Activated naive CD8-positive, alpha-beta T cell treated with anti-CD3 and anti-CD28 coated beads, Interleukin-2, amount 50 U/mL, for 24 hours (primary cell): ENCODE data around the gene MYO5C.
A peak's percentile ranks its signal among the peaks of the same experiment; 100 is the strongest.
"Not testable (repeated sequence)": the region's sequence is repeated elsewhere in the genome, so short reads cannot be mapped to it uniquely, and the experiment has no call there.

Experiments
- ATAC-seq: fragments of 150-1000 bp; cut with Tn5 transposase; one replicate; pipeline ENCODE4 v1.10.0; 2021
- DNase-seq: peaks from one replicate; pipeline ENCODE4 v3.0.0; 2021
- H3K27ac Mint-ChIP-seq: one replicate; pipeline ENCODE4 v1.8.0; 2021; ENCODE audit warnings: mild to moderate bottlenecking, mixed read lengths
- H3K27me3 Mint-ChIP-seq: one replicate; pipeline ENCODE4 v1.8.0; 2021; ENCODE audit warnings: mixed read lengths
- H3K36me3 Mint-ChIP-seq: one replicate; pipeline ENCODE4 v1.8.0; 2021; ENCODE audit warnings: low read depth, mixed read lengths
- H3K4me1 Mint-ChIP-seq: one replicate; pipeline ENCODE4 v1.8.0; 2021; ENCODE audit warnings: mixed read lengths
- H3K4me3 Mint-ChIP-seq: one replicate; pipeline ENCODE4 v1.8.0; 2021; ENCODE audit warnings: mild to moderate bottlenecking, moderate library complexity, mixed read lengths
- H3K9me3 Mint-ChIP-seq: one replicate; pipeline ENCODE4 v1.8.0; 2021; ENCODE audit warnings: mixed read lengths

The MYO5C gene

DNA sequence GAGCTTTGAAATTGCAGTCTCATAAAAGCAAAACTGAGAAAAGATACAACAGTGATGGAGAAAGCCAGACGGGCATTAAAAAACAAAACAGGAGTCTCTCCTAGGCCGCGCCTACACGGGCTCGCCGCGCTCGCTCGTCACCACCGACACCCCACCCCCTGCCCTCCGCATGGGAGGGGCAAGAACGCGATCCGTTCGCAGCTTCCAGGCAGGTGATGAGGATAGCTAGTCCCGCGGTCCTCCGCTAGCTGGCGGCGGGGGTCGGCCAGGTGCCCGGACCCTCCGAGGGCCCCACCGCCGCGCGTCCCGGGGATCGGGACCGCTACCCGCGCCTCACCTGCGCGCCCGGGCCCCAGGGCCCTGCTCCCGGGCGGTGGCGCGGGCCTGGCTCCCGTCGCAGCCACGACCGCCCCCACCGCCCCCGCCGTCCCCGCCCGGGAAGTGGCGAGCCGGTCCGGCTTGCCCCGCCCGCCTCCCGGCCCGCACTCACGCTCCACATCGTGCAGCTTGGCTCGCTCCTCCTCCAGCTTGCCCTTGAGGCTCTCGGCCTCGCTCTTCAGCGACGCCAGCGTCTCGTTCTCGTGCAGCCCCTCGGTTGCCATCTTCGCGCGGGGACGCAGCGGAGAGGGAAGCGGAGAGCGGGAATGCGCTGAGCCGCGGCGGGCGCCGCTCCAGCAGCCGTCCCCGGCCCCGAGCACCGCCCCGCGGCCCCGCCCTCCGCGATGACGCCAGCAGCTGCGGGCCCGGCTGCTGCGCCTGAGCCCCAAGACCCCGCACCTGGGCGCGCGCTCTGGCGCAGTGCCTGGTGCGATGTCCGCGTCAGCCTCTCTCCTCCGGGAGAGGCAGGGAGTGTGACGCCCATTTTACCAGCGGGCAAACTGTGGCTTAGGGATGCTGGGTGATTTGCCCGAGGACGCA, 116.1 kb downstream of the MYO5C start:
- no peaks in the 10 kb centered on the region for H3K27me3 Mint-ChIP-seq
- H3K4me3 Mint-ChIP-seq, result peak overlapping the region; percentile 82
- DNase-seq (peak; percentile 86), ATAC-seq (peak; percentile 91)
- H3K36me3 Mint-ChIP-seq, result no peaks in the 10 kb centered on the region
- H3K4me1 Mint-ChIP-seq, result peaks cover 19% of the 10 kb centered on the region
- peak overlapping the region; percentile 88 for H3K27ac Mint-ChIP-seq
- H3K9me3 Mint-ChIP-seq, result no peaks in the 10 kb centered on the region

DNA sequence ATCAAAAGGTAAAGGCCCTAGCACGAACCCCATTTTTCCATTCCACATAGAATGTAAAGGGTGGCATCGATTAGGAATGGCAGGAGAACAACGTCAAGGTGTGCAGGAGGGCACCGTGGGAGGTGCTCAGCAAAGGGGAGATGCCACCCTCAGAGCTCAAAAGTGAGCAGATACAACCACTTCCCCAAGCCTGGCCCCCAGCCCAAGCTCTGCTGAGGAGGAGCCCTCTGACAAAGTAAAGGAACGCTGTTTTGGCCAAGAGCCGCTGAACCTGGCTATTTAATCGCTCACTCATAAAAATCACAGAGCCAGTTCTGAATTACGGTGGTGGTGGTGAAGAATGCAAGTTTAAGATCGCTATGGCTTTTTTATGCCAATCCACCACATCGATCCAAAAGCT, 116.8 kb downstream of the MYO5C start:
- no peaks in the 10 kb centered on the region for H3K27me3 Mint-ChIP-seq
- H3K36me3 Mint-ChIP-seq, result no peaks in the 10 kb centered on the region
- DNase-seq, result no peak
- peaks cover 19% of the 10 kb centered on the region for H3K4me1 Mint-ChIP-seq
- H3K27ac Mint-ChIP-seq, result peak overlapping the region; percentile 75
- peak overlapping the region; percentile 82 for H3K4me3 Mint-ChIP-seq
- no peak for ATAC-seq
- no peaks in the 10 kb centered on the region for H3K9me3 Mint-ChIP-seq

DNA sequence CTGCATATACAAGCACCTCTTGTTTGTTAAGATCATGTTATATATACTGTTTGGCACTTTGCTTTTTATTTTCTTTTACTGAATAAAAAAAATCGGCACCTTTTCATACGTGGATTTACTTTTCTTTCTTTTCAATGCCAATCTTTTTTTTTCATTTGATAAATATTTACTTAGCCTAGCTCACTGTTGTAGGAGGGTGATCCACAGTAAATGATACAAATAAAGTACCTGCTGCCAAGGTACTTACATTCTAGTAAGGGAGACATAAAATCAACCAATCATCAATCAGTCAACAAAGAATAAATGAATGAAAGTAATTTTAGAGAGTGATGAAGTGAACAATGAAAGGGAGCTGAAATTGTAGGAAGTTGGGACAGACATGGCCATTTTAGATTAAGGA, 122.7 kb downstream of the MYO5C start:
- Mint-ChIP-seq H3K36me3 (peaks cover 4% of the 10 kb centered on the region), H3K27ac (no peak overlapping the region), H3K27me3 (no peaks in the 10 kb centered on the region), H3K4me1 (peaks cover 19% of the 10 kb centered on the region), H3K4me3 (no peak overlapping the region), H3K9me3 (no peaks in the 10 kb centered on the region)
- no peak for DNase-seq
- no peak for ATAC-seq

DNA sequence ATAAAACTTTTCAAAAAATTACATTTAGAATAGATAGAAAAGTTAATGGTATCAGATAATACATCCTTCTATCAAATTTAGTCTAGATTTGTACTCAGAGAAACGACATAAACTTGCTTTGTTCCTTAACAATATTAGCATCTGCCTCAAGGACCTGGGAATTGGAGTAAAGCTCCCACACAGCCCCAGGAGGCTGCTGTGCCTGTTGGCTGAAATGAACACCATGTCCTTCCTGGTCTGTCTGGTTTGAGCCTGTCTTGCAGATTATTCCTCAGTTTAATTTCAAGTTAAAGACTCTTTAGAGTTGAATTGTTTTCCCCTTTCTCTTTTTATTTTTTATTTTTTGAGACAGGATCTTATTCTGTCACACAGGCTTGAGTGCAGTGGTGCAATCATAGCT, 123.8 kb downstream of the MYO5C start:
- peaks cover 23% of the 10 kb centered on the region for H3K4me1 Mint-ChIP-seq
- DNase-seq (no peak), ATAC-seq (no peak)
- no peak overlapping the region for H3K27ac Mint-ChIP-seq
- no peaks in the 10 kb centered on the region for H3K9me3 Mint-ChIP-seq
- H3K4me3 Mint-ChIP-seq, result no peak overlapping the region
- H3K27me3 Mint-ChIP-seq, result no peaks in the 10 kb centered on the region
- H3K36me3 Mint-ChIP-seq, result peaks cover 4% of the 10 kb centered on the region

DNA sequence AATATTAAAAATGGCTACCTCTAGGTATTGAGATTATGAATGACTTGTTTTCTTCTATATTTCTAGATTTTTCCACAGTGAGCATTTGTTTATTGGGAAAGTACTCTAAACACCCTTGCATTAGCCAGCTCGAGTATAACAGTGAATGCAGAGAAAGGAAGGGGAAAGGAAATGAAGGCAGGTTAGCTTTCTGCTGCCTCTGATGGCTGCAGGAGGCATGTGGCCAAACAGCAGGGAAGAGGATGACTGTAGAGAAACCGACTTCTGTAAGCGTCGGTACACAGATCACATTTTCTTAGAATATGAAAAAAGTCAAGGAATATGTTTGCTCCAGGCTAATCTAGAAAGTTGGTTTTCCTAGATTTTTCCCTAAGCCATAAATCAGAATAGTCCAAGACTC, 124.2 kb downstream of the MYO5C start:
- ATAC-seq (peak; percentile 43), DNase-seq (no peak)
- H3K4me1 Mint-ChIP-seq, result peaks cover 26% of the 10 kb centered on the region
- no peaks in the 10 kb centered on the region for H3K27me3 Mint-ChIP-seq
- no peak overlapping the region for H3K27ac Mint-ChIP-seq
- no peaks in the 10 kb centered on the region for H3K9me3 Mint-ChIP-seq
- H3K4me3 Mint-ChIP-seq, result peak overlapping the region; percentile 37
- peaks cover 4% of the 10 kb centered on the region for H3K36me3 Mint-ChIP-seq

DNA sequence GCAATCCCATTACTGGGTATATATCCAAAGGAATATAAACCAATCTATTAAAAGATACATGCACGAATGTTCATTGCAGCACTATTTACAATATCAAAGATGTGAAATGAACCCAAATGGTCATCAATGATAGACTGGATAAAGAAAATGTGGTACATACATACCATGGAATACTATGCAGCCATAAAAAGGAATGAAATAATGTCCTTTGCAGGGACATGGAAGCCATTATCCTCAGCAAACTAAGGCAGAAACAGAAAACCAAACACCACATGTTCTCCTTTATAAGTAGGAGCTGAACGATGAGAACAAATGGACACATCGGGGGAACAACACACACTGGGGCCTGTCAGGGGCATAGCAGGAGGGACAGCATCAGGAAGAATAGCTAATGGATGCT, 125.4 kb downstream of the MYO5C start:
- not testable (repeated sequence) for H3K27me3 Mint-ChIP-seq, DNase-seq, H3K9me3 Mint-ChIP-seq, ATAC-seq, H3K4me3 Mint-ChIP-seq, H3K27ac Mint-ChIP-seq, H3K36me3 Mint-ChIP-seq
- peaks cover 37% of the 10 kb centered on the region for H3K4me1 Mint-ChIP-seq

DNA sequence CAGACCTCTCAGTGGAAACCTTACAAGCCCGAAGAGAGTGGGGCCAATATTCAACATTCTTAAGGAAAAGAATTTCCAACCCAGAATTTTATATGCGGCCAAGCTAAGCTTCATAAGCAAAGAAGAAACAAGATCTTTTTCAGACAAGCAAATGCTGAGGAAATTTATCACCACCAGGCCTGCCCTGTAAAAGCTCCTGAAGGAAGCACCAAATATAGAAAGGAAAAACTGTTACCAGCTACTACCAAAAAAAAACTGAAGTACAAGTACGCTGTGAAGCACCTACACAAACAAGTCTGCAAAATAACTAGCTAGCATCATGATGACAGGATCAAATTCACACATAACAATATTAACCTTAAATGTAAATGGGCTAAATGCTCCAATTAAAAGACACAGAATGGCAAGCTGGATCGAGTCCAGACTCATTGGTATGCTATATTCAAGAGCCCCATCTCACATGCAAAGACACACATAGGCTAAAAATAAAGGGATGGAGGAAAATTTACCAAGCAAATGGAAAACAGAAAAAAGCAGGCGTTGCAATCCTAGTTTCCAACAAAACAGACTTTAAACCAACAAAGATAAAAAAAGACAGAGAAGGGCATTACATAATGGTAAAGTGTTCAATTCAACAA, 130.0 kb downstream of the MYO5C start:
- H3K27me3 Mint-ChIP-seq, H3K27ac Mint-ChIP-seq, DNase-seq, ATAC-seq, H3K36me3 Mint-ChIP-seq, H3K4me3 Mint-ChIP-seq, H3K9me3 Mint-ChIP-seq: not testable (repeated sequence)
- H3K4me1 Mint-ChIP-seq, result peaks cover 35% of the 10 kb centered on the region

DNA sequence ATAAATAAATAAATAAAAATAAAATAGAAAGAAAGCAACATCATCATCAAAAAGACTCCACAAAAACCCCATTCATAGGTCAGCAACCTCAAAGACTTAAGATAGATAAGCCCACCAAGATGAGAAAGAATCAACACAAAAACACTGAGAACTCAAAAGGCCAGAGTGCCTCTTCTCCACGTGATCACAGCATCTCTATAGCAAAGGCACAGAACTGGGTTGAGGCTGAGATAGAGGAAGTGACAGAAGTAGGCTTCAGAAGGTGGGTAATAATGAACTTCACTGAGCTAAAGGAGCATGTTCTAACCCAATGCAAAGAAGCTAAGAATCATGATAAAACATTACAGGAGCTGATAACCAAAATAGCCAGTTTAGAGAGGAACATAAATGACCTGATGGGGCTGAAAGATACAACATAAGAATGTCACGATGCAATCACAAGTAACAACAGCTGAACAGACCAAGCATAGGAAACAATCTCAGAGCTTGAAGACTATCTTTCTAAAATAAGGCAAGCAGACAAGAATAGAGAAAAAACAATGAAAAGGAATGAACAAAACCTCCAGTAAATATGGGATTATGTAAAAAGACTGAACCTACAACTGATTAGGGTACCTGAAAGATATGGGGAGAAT, 130.9 kb downstream of the MYO5C start:
- Mint-ChIP-seq H3K27me3 (no peaks in the 10 kb centered on the region), H3K36me3 (peaks cover 6% of the 10 kb centered on the region), H3K4me1 (peaks cover 29% of the 10 kb centered on the region), H3K4me3 (no peak overlapping the region), H3K9me3 (no peaks in the 10 kb centered on the region), H3K27ac (peak overlapping the region; percentile 25)
- DNase-seq, result no peak
- ATAC-seq, result no peak

DNA sequence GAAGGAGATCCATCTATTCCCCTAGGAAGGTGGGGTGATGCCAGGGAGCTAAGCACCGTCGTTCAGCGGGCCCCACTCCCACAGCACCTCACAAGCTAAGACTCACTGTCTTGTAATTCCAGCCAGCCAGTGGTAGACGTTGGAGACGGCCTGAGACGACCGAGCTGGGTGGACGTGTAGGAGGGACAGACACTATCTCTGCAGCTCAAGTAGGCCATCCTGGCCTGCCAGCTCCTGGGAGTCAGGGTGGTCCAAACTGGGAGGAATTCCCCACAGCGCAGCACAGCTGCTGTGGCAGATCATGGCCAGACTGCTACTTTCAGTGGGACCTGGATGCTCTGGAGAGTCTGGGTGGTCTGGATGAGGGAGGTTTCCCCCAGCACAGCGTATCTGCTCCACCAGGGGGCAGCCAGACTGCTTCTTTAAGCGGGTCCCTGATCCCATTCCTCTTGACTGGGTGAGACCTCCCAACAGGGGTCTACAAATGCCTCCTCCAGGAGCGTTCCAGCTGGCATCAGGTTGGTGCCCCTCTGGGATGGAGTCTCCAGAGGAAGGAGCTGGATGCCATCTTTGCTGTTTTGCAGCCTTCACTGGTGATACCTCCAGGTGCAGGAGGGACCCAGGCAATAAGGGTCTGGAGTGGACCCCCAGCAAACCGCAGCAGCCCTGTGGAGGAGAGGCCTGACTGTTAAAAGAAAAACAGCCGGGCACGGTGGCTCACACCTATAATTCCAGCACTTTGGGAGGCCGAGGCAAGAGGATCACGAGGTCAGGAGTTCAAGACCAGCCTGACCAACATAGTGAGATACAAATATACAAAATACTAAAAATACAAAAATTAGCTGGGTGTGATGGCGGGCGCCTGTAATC, 132.0 kb downstream of the MYO5C start:
- H3K4me3 Mint-ChIP-seq, result no peak overlapping the region
- H3K27ac Mint-ChIP-seq, result no peak overlapping the region
- DNase-seq (peak; percentile 23), ATAC-seq (no peak)
- H3K4me1 Mint-ChIP-seq, result peaks cover 25% of the 10 kb centered on the region
- H3K9me3 Mint-ChIP-seq, result no peaks in the 10 kb centered on the region
- peaks cover 6% of the 10 kb centered on the region for H3K36me3 Mint-ChIP-seq
- H3K27me3 Mint-ChIP-seq, result no peaks in the 10 kb centered on the region

DNA sequence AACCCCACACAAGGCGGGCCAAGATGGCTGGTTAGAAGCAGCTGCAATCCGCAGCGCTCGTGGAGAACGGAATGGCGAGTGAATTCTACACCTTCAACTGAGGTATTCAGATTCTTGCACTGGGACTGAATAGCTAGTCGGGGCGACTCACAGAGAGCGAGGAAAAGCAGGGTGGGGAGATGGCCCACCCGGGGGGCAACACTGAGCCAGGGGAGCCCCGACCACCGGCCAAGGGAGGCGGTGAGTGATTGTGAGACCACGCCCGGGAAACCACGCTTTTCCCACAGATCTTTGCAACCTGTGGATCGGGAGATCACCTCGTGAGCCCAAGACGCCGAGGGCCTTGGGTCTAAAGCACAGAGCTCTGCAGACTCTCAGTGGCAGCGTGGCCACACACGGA, 132.7 kb downstream of the MYO5C start:
- Mint-ChIP-seq H3K27me3 (no peaks in the 10 kb centered on the region), H3K4me1 (peaks cover 24% of the 10 kb centered on the region), H3K27ac (no peak overlapping the region)

DNA sequence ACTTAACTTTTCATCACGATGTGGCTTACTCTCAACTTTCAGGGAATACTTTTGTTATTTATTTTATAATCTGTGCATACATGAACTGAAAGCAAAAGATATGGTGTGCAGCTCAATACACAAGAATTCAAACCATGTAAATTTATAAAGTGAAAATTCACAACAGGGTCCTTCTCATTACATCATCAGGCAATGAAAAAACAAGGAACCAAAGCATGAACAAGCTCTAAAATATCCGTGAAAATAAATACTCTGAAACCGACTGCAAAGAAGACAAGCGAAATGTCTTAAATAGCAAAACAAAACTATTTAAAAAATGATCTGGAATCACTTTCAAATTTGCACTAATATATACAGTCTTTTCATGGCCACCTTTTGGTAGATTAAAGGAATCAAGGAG, 133.3 kb downstream of the MYO5C start:
- Mint-ChIP-seq H3K4me1 (peaks cover 24% of the 10 kb centered on the region), H3K27me3 (no peaks in the 10 kb centered on the region), H3K4me3 (no peak overlapping the region), H3K27ac (no peak overlapping the region), H3K36me3 (peaks cover 5% of the 10 kb centered on the region), H3K9me3 (no peaks in the 10 kb centered on the region)
- no peak for ATAC-seq
- DNase-seq, result no peak

More for the DNA sequence above, 132.7 kb downstream of the MYO5C start:
- Mint-ChIP-seq H3K9me3 (no peaks in the 10 kb centered on the region), H3K36me3 (peaks cover 5% of the 10 kb centered on the region), H3K4me3 (no peak overlapping the region)
- DNase-seq (no peak), ATAC-seq (no peak)

DNA sequence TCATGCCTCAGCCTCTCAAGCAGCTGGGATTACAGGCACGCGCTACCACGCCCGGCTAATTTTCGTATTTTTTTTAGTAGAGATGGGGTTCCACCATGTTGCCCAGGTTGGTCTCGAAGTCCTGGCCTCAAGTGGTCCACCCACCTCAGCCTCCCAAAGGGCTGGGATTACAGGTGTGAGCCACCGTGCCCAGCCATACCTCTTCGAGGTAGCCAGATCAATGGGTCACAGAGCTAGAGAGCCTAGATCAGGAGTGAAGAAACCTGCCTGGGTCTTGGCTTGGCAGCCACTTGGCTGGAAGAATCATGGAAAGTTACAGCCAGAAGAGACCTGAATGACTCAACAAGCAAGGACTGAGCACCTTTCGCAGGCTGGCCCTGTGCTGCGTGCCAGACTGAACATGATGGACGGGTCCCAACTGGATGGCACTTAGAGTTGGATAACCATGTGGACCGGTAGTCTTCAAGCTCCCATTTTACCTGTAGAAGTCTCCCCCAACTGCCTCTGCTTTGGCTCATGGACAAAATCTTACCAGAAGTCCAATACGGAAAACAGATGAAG, 134.1 kb downstream of the MYO5C start:
- Mint-ChIP-seq H3K4me3 (no peak overlapping the region), H3K27ac (no peak overlapping the region), H3K9me3 (no peaks in the 10 kb centered on the region), H3K27me3 (no peaks in the 10 kb centered on the region), H3K4me1 (peaks cover 19% of the 10 kb centered on the region), H3K36me3 (peaks cover 5% of the 10 kb centered on the region)
- DNase-seq (no peak), ATAC-seq (no peak)

DNA sequence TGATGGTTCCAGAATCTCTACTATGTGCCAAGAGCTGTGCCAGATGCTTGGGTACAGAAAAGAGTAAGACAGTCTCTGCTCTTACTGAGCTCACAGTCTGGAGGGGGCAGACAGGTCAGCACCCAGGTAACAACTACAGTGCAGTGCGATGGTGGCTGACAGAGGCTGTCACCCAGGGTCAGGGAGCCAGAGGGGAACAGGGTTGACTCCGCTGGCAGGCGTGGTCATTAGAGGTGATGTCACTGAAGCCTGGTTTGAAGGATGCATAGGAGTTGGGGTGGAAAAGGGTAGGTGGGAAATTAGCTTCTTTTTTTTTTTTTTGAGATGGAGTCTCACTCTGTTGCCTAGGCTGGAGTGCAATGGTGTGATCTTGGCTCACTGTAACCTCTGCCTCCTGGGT, 136.0 kb downstream of the MYO5C start:
- Mint-ChIP-seq H3K9me3 (no peaks in the 10 kb centered on the region), H3K27me3 (no peaks in the 10 kb centered on the region), H3K36me3 (peaks cover 6% of the 10 kb centered on the region), H3K27ac (no peak overlapping the region), H3K4me3 (no peak overlapping the region), H3K4me1 (peaks cover 2% of the 10 kb centered on the region)
- DNase-seq (no peak), ATAC-seq (no peak)
